AG09309 (cell line): Measurements from ENCODE around the gene KRT86.
"Not testable (repeated sequence)": the region's sequence is repeated elsewhere in the genome, so short reads cannot be mapped to it uniquely, and the experiment has no call there.

Experiments
- DNase-seq: peaks from one replicate; pipeline ENCODE4 v3.0.0-alpha.2; 2010; ENCODE audit warnings: low read depth
- H3K4me3 ChIP-seq: 2 replicates; pipeline ENCODE4 v1.5.1; 2011; ENCODE audit warnings: mild to moderate bottlenecking, low read depth, low read length, moderate library complexity; ENCODE audit not compliant: control insufficient read depth
- TF ChIP-seq, protein P1 (sequence below): IDR thresholded peaks from 2 replicates; pipeline ENCODE4 v1.5.1; 2011; ENCODE audit warnings: mild to moderate bottlenecking, low read depth, low read length, inconsistent platforms; ENCODE audit not compliant: insufficient read depth, control insufficient read depth; ENCODE audit errors: missing control alignments

Gene KRT86

GRCh38 chr12:52280796-52281560, 6.5 kb downstream of the KRT86 start:
- TF ChIP-seq, protein P1, sequence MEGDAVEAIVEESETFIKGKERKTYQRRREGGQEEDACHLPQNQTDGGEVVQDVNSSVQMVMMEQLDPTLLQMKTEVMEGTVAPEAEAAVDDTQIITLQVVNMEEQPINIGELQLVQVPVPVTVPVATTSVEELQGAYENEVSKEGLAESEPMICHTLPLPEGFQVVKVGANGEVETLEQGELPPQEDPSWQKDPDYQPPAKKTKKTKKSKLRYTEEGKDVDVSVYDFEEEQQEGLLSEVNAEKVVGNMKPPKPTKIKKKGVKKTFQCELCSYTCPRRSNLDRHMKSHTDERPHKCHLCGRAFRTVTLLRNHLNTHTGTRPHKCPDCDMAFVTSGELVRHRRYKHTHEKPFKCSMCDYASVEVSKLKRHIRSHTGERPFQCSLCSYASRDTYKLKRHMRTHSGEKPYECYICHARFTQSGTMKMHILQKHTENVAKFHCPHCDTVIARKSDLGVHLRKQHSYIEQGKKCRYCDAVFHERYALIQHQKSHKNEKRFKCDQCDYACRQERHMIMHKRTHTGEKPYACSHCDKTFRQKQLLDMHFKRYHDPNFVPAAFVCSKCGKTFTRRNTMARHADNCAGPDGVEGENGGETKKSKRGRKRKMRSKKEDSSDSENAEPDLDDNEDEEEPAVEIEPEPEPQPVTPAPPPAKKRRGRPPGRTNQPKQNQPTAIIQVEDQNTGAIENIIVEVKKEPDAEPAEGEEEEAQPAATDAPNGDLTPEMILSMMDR: no peak
- H3K4me3 ChIP-seq: no peak overlapping the region
- DNase-seq: peak; percentile 98

- TF ChIP-seq, protein P1: no peak
- H3K4me3 ChIP-seq: no peak overlapping the region
- no peak for DNase-seq
These were observed 10.2 kb downstream of the KRT86 start for GRCh38 chr12:52284562-52285171.

GRCh38 chr12:52285172-52285745, 10.8 kb downstream of the KRT86 start:
- no peak overlapping the region for H3K4me3 ChIP-seq
- DNase-seq: peak; percentile 60
- TF ChIP-seq, protein P1: no peak

GRCh38 chr12:52285851-52286530, 11.5 kb downstream of the KRT86 start:
- DNase-seq: no peak
- H3K4me3 ChIP-seq: no peak overlapping the region
- TF ChIP-seq, protein P1: no peak

GRCh38 chr12:52286857-52287785, 12.7 kb downstream of the KRT86 start:
- not testable (repeated sequence) for H3K4me3 ChIP-seq, DNase-seq

DNA sequence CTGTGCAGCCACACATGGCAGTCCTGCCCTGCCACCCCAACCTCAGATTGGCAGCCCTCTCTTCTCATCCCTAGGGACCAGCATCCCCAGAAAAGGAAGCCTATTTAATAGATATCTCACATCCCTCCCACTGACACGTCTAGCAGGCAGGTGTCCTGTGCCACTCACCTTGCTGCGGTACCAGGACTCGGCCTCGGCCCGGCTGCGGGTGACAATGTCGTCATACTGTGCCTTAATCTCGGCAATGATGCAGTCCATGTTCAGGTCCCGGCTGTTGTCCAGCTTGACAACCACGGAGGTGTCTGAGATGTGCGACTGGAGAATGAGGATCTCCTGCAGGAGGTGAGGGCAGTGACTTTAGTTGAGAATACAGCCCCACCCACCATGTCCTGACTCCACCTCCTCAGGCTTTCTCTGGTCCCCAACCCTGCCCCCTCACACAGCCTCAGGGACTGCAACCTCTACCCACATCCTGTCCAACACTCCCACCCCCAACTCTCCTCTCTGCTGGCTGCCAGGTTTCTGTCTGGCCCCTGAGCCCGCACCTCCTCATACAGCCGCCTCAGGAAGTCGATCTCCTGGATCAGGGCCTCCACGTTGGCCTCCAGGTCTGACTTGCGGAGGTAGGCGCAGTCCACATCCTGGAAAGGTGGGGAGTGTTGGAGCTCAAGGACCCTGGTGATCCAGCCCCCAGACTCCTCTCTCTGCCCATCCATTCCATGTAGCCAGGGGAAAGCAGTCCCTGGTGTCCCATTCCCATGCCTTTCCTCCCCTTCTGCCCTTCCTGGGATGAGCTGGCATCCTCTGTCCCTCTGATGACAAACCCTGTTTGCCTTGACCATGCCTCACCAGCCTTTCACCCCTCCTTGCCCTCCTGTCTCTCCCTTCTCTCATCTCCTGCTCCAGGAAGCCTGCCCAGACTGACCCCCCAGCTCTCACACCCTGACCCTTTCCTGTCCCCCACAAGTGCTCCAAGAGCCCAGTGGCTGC, 13.7 kb downstream of the KRT86 start:
- not testable (repeated sequence) for H3K4me3 ChIP-seq

DNA sequence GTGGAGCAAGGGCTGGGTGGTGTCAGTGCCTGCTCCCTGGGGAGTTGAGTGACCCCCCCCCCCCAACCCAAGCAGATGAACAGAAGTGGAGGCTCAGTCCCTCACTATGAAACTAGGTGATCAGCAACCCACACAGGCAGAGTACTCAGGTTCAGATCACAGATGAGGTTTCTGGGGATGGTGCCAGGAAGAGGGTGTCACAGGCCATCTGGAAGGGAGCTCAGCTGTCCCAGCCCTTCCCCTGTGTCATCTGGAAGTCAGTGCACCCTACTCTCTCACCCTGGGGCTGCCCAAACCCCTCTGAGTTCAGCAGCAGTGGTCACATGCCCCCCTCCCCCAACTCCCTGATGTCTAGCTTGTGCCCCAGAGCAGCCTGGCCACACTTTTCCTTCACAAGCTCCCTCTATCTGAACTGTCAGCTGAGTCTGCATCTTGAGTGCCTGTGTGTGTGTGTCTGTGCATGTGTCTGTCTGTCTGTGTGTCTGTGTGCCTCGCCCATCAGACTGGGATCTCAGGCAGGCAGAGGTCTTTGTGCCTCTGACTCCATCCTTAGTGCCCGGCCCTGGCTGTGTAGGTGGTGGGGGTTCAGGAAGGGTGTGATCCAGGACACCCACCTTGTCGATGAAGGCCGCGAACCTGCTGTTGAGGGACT, 16.2 kb downstream of the KRT86 start:
- DNase-seq, H3K4me3 ChIP-seq: not testable (repeated sequence)

More for the DNA sequence above, 13.7 kb downstream of the KRT86 start:
- DNase-seq: not testable (repeated sequence)
